ENCODE measurements around the gene CHST2. TPM values are rescaled to one million over a fixed set of nuclear protein-coding genes. Genes with fewer than 3 reads are reported as not detected.

The CHST2 gene
- total and polyA plus RNA-seq, 2 donors (not counting 3 experiments of a cell fraction or from before 2014, with no cell fraction given) = 4.3 to 6.5 TPM

DNA sequence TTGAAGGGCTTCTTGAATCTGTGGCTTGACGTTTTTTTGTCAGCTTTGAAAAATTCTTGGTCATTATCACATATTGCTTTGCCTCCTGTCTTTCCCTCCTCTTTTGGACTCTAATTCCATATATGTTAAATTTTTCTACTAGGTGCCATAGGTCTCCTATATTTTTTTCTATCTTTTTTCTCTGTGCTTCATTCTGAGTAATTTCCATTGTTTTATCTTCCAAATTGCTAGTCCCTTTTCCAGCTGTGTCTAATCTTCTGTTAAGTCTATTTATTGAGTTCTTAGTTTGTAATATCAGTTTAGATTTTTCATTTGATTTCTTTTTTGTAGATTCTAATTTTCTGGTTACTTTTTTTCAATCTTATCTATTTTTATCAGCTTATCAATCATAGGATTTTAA is 53.7 kb downstream of the CHST2 start:
- intact Hi-C loops (cut with micrococcal nuclease) = no loop called here
- H3K9ac ChIP-seq (replicated peaks; ENCODE audit: extremely low read depth, insufficient read depth, low read length) = no peak overlapping the region

More for the DNA sequence above, 53.7 kb downstream of the CHST2 start:
- dilution Hi-C loops (cut with MboI; ENCODE audit: extremely low pct_ligation_motif_present, low sequenced_read_pairs) = no loop called here
- H2AFZ ChIP-seq (ENCODE audit: low read depth, low read length) = no peak overlapping the region
- no peak for DNase-seq (ENCODE audit: low read depth, low spot score)
- no peak for FAIRE-seq
- H3K4me1 ChIP-seq (ENCODE audit: control insufficient read depth, extremely low read depth, insufficient read depth, low read length) = peaks cover 12% of the 10 kb centered on the region
- no peaks in the 10 kb centered on the region for H3K27me3 ChIP-seq (ENCODE audit: control insufficient read depth in 2 of 2, insufficient read depth in 2 of 2, low read length in 2 of 2)
- H3K4me3 ChIP-seq (replicated peaks in 1 of 3; ENCODE audit: insufficient read depth in 1 of 3, low read depth in 1 of 3, low read length in 3 of 3) = no peak overlapping the region
- H3K27ac ChIP-seq (ENCODE audit: insufficient read depth, low read depth, low read length) = no peak overlapping the region
- H3K36me3 ChIP-seq (ENCODE audit: control insufficient read depth in 2 of 2, extremely low read depth in 1 of 2, insufficient read depth in 2 of 2, low read length in 2 of 2) = no peaks in the 10 kb centered on the region
- H4K20me1 ChIP-seq (replicated peaks; ENCODE audit: control insufficient read depth, extremely low read depth, insufficient read depth, low read length) = no peaks in the 10 kb centered on the region
- ChIA-PET CTCF (interaction anchor here (0.8 kb wide), 1 partner anchor 37 kb away, joined by 3 read pairs; no protein-coding TSS in a partner anchor), POLR2A (no interaction called here)
- H3K9me3 ChIP-seq (replicated peaks; ENCODE audit: control insufficient read depth, insufficient read depth, low read length) = no peaks in the 10 kb centered on the region
- TF ChIP-seq, protein P1, sequence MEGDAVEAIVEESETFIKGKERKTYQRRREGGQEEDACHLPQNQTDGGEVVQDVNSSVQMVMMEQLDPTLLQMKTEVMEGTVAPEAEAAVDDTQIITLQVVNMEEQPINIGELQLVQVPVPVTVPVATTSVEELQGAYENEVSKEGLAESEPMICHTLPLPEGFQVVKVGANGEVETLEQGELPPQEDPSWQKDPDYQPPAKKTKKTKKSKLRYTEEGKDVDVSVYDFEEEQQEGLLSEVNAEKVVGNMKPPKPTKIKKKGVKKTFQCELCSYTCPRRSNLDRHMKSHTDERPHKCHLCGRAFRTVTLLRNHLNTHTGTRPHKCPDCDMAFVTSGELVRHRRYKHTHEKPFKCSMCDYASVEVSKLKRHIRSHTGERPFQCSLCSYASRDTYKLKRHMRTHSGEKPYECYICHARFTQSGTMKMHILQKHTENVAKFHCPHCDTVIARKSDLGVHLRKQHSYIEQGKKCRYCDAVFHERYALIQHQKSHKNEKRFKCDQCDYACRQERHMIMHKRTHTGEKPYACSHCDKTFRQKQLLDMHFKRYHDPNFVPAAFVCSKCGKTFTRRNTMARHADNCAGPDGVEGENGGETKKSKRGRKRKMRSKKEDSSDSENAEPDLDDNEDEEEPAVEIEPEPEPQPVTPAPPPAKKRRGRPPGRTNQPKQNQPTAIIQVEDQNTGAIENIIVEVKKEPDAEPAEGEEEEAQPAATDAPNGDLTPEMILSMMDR (IDR thresholded peaks at IDR 0.05; ENCODE audit: extremely low read depth in 1 of 2, insufficient read depth in 1 of 2, low read depth in 1 of 2, low read length in 2 of 2) = no peak
- no TSS peak for BruUV-seq (replicated peaks)
- no peaks in the 10 kb centered on the region for H3K9me1 ChIP-seq (replicated peaks; ENCODE audit: control insufficient read depth, extremely low read depth, insufficient read depth, low read length)
- H3K79me2 ChIP-seq (ENCODE audit: control insufficient read depth, insufficient read depth, low read length) = no peaks in the 10 kb centered on the region
- H3K4me2 ChIP-seq (ENCODE audit: insufficient read depth, low read length) = no peak overlapping the region

Other genes with a start within 250 kb of the CHST2 start
- gene PCOLCE2, start 230.7 kb upstream of the CHST2 start, total RNA-seq = not detected in 2 replicates
- not detected in 2 replicates for gene PCOLCE2, start 230.7 kb upstream of the CHST2 start, polyA plus RNA-seq
- gene PAQR9, start 156.1 kb upstream of the CHST2 start, total RNA-seq = not detected in 2 replicates
- not detected in 2 replicates for gene PAQR9, start 156.1 kb upstream of the CHST2 start, polyA plus RNA-seq
- 85.2 and 92.4 TPM in 2 replicates for gene U2SURP, start 118.2 kb upstream of the CHST2 start, total RNA-seq
- gene U2SURP, start 118.2 kb upstream of the CHST2 start, polyA plus RNA-seq = 8.0 and 12.6 TPM in 2 replicates

All from endothelial cell of umbilical vein (primary cell).